CD4-positive, CD25-positive, alpha-beta regulatory T cell (primary cell): ENCODE measurements around the gene ANKS1B. TPM values are rescaled to one million over a fixed set of nuclear protein-coding genes. Genes with fewer than 3 reads are reported as not detected.

Source experiments
- ATAC-seq, 2 donors: fragments of 150-1000 bp; cut with Tn5 transposase; one replicate each; pipeline ENCODE4 v1.10.0; 2021; ENCODE audit warnings: low read depth in 2 of 2, moderate number of reproducible peaks in 2 of 2, moderate library complexity in 1 of 2
- DNase-seq, 3 donors: peaks; one replicate each; pipeline versions ENCODE4 v3.0.0 to v3.0.0-alpha.2; 2012 to 2022; ENCODE audit warnings: mixed read lengths in 1 of 3
- H3K27ac ChIP-seq: one replicate; pipeline ENCODE4 v1.7.0; 2013; ENCODE audit warnings: mild to moderate bottlenecking, low read length; ENCODE audit not compliant: insufficient read depth, poor library complexity, severe bottlenecking
- H3K27me3 ChIP-seq: one replicate; pipeline ENCODE4 v1.7.0; 2013; ENCODE audit warnings: low read length; ENCODE audit not compliant: control insufficient read depth, insufficient read depth
- H3K36me3 ChIP-seq: one replicate; pipeline ENCODE4 v1.7.0; 2013; ENCODE audit warnings: mild to moderate bottlenecking, low read length, moderate library complexity; ENCODE audit not compliant: control insufficient read depth, insufficient read depth
- H3K4me1 ChIP-seq: 2 replicates; pipeline ENCODE4 v1.7.0; 2013; ENCODE audit warnings: mild to moderate bottlenecking, low read length; ENCODE audit not compliant: insufficient read depth, control insufficient read depth, poor library complexity, severe bottlenecking
- H3K4me3 ChIP-seq: one replicate; pipeline ENCODE4 v1.7.0; 2013; ENCODE audit warnings: low read depth, mild to moderate bottlenecking, low read length, moderate library complexity
- H3K9me3 ChIP-seq, 2 experiments: 1 replicate in 1 of 2; 2 replicates in 1 of 2; pipeline ENCODE4 v1.7.0; 2013; ENCODE audit warnings: low read length in 2 of 2, mild to moderate bottlenecking in 1 of 2, moderate library complexity in 1 of 2; ENCODE audit not compliant: control insufficient read depth in 2 of 2
- H3K27ac Mint-ChIP-seq, 3 donors: one replicate each; pipeline ENCODE4 v1.8.0; 2020 to 2022; ENCODE audit warnings: mild to moderate bottlenecking in 3 of 3, mixed read lengths in 3 of 3, moderate library complexity in 2 of 3
- H3K27me3 Mint-ChIP-seq: one replicate; pipeline ENCODE4 v1.8.0; 2022; ENCODE audit warnings: mild to moderate bottlenecking, mixed read lengths
- H3K36me3 Mint-ChIP-seq: one replicate; pipeline ENCODE4 v1.8.0; 2020; ENCODE audit warnings: mixed read lengths
- H3K4me1 Mint-ChIP-seq, 4 donors: one replicate each; pipeline ENCODE4 v1.8.0; 2020 to 2022; ENCODE audit warnings: mixed read lengths in 4 of 4, mild to moderate bottlenecking in 1 of 4
- H3K4me3 Mint-ChIP-seq, 4 donors: one replicate each; pipeline ENCODE4 v1.8.0; 2020 to 2022; ENCODE audit warnings: mild to moderate bottlenecking in 4 of 4, mixed read lengths in 4 of 4, moderate library complexity in 3 of 4
- H3K9me3 Mint-ChIP-seq, 7 donors: one replicate each; pipeline ENCODE4 v1.8.0; 2020 to 2022; ENCODE audit warnings: mixed read lengths in 7 of 7, mild to moderate bottlenecking in 3 of 7, moderate library complexity in 2 of 7
- polyA plus RNA-seq, 4 donors: library from polyadenylated mRNA; unstranded; fragments of 300-500 nt; fragmentation: Illumina TruSeq; gene quantifications; one replicate each; pipeline ENCODE4 v1.2.3, GENCODE V29; 2021
- total RNA-seq: library from RNA; stranded (reverse); gene quantifications from one replicate; pipeline ENCODE4 v1.2.3, GENCODE V29; 2022

Gene ANKS1B
- total and polyA plus RNA-seq, 5 donors from 2014 or later, result 4.0 to 15.9 (median 9.5) TPM

GRCh38 chr12:99859126-99859525 is 125.6 kb downstream of the ANKS1B start:
- Mint-ChIP-seq H3K9me3 (peaks cover 0 to 12% (median 3%) of the 10 kb centered on the region in 7 donors), H3K4me3 (no peak overlapping the region), H3K27me3 (no peaks in the 10 kb centered on the region), H3K4me1 (no peaks in the 10 kb centered on the region), H3K27ac (no peak overlapping the region), H3K36me3 (no peaks in the 10 kb centered on the region)
- DNase-seq, result no peak
- H3K27me3 ChIP-seq, result no peaks in the 10 kb centered on the region
- H3K36me3 ChIP-seq, result no peaks in the 10 kb centered on the region
- H3K4me3 ChIP-seq, result no peak overlapping the region
- no peaks in the 10 kb centered on the region for H3K4me1 ChIP-seq
- H3K9me3 ChIP-seq, result no peaks in the 10 kb centered on the region
- ATAC-seq, result no peak
- H3K27ac ChIP-seq, result no peak overlapping the region

- peaks cover 0 to 8% (median 2%) of the 10 kb centered on the region in 7 donors for H3K9me3 Mint-ChIP-seq
- H3K4me1 Mint-ChIP-seq, result no peaks in the 10 kb centered on the region
- DNase-seq, result no peak
- Histone ChIP-seq H3K36me3 (no peaks in the 10 kb centered on the region), H3K4me3 (no peak overlapping the region), H3K4me1 (no peaks in the 10 kb centered on the region), H3K27me3 (no peaks in the 10 kb centered on the region), H3K9me3 (no peaks in the 10 kb centered on the region), H3K27ac (no peak overlapping the region)
- ATAC-seq, result no peak
- H3K27ac Mint-ChIP-seq, result no peak overlapping the region
- H3K27me3 Mint-ChIP-seq, result no peaks in the 10 kb centered on the region
- H3K36me3 Mint-ChIP-seq, result no peaks in the 10 kb centered on the region
- H3K4me3 Mint-ChIP-seq, result no peak overlapping the region
Measured at GRCh38 chr12:99852666-99853065, 132.1 kb downstream of the ANKS1B start.

- Histone ChIP-seq H3K27ac (no peak overlapping the region), H3K9me3 (no peaks in the 10 kb centered on the region), H3K27me3 (no peaks in the 10 kb centered on the region), H3K4me1 (no peaks in the 10 kb centered on the region), H3K4me3 (no peak overlapping the region), H3K36me3 (no peaks in the 10 kb centered on the region)
- Mint-ChIP-seq H3K4me3 (no peak overlapping the region), H3K4me1 (no peaks in the 10 kb centered on the region), H3K27me3 (peaks cover 7% of the 10 kb centered on the region), H3K9me3 (peaks cover 0 to 9% (median 5%) of the 10 kb centered on the region in 7 donors), H3K27ac (no peak overlapping the region), H3K36me3 (no peaks in the 10 kb centered on the region)
- no peak for ATAC-seq
- DNase-seq, result no peak
Measured at GRCh38 chr12:99847936-99848335, 136.8 kb downstream of the ANKS1B start.

- Histone ChIP-seq H3K27me3 (no peaks in the 10 kb centered on the region), H3K9me3 (no peaks in the 10 kb centered on the region), H3K4me1 (no peaks in the 10 kb centered on the region), H3K27ac (no peak overlapping the region), H3K4me3 (no peak overlapping the region), H3K36me3 (no peaks in the 10 kb centered on the region)
- Mint-ChIP-seq H3K4me1 (no peaks in the 10 kb centered on the region), H3K27me3 (no peaks in the 10 kb centered on the region), H3K9me3 (no peaks in the 10 kb centered on the region), H3K36me3 (no peaks in the 10 kb centered on the region), H3K4me3 (no peak overlapping the region), H3K27ac (no peak overlapping the region)
- DNase-seq, result no peak
- ATAC-seq, result no peak
Measured at GRCh38 chr12:99834710-99835109, 150.0 kb downstream of the ANKS1B start.

GRCh38 chr12:99833397-99833796 is 151.3 kb downstream of the ANKS1B start:
- Mint-ChIP-seq H3K27me3 (no peaks in the 10 kb centered on the region), H3K9me3 (no peaks in the 10 kb centered on the region), H3K27ac (no peak overlapping the region), H3K4me1 (no peaks in the 10 kb centered on the region), H3K36me3 (no peaks in the 10 kb centered on the region), H3K4me3 (no peak overlapping the region)
- H3K27me3 ChIP-seq, result no peaks in the 10 kb centered on the region
- no peaks in the 10 kb centered on the region for H3K4me1 ChIP-seq
- ATAC-seq, result no peak
- H3K9me3 ChIP-seq, result no peaks in the 10 kb centered on the region
- H3K36me3 ChIP-seq, result no peaks in the 10 kb centered on the region
- no peak overlapping the region for H3K4me3 ChIP-seq
- H3K27ac ChIP-seq, result no peak overlapping the region
- DNase-seq, result no peak

GRCh38 chr12:99824900-99825542 is 159.7 kb downstream of the ANKS1B start:
- H3K27ac Mint-ChIP-seq, result no peak overlapping the region
- no peak for DNase-seq
- H3K27me3 Mint-ChIP-seq, result no peaks in the 10 kb centered on the region
- Histone ChIP-seq H3K4me1 (no peaks in the 10 kb centered on the region), H3K27me3 (no peaks in the 10 kb centered on the region), H3K4me3 (no peak overlapping the region), H3K9me3 (no peaks in the 10 kb centered on the region), H3K36me3 (no peaks in the 10 kb centered on the region), H3K27ac (no peak overlapping the region)
- no peaks in the 10 kb centered on the region for H3K36me3 Mint-ChIP-seq
- no peaks in the 10 kb centered on the region for H3K4me1 Mint-ChIP-seq
- ATAC-seq, result no peak
- H3K9me3 Mint-ChIP-seq, result peaks cover 0 to 8% (median 3%) of the 10 kb centered on the region in 7 donors
- H3K4me3 Mint-ChIP-seq, result no peak overlapping the region

GRCh38 chr12:99822273-99822672 is 162.5 kb downstream of the ANKS1B start:
- no peaks in the 10 kb centered on the region for H3K4me1 ChIP-seq
- no peak overlapping the region for H3K27ac ChIP-seq
- no peak overlapping the region for H3K4me3 Mint-ChIP-seq
- no peaks in the 10 kb centered on the region for H3K4me1 Mint-ChIP-seq
- H3K4me3 ChIP-seq, result no peak overlapping the region
- no peak overlapping the region for H3K27ac Mint-ChIP-seq
- no peaks in the 10 kb centered on the region for H3K27me3 Mint-ChIP-seq
- no peaks in the 10 kb centered on the region for H3K36me3 ChIP-seq
- DNase-seq (no peak), ATAC-seq (no peak)
- no peaks in the 10 kb centered on the region for H3K36me3 Mint-ChIP-seq
- H3K27me3 ChIP-seq, result no peaks in the 10 kb centered on the region
- H3K9me3 Mint-ChIP-seq, result peaks cover 0 to 8% (median 1%) of the 10 kb centered on the region in 7 donors
- H3K9me3 ChIP-seq, result no peaks in the 10 kb centered on the region
